Adrenal gland (tissue), 12 donors: ENCODE measurements around the gene RAP1GAP2. TPM values are rescaled to one million over a fixed set of nuclear protein-coding genes. Genes with fewer than 3 reads are reported as not detected.

ENCODE experiments used
- DNase-seq, 7 donors: peaks; one replicate each; pipeline ENCODE4 v3.0.0-alpha.2; 2019 to 2020
- H3K27ac ChIP-seq, 5 donors: fragments of 200-600 bp; sonication (generic) in 4 of 5; 1 replicate in 3 of 5; 2 replicates in 2 of 5; pipeline versions ENCODE4 v1.5.1 to v1.8.0; 2016 to 2020; ENCODE audit warnings: mild to moderate bottlenecking in 1 of 5
- H3K27me3 ChIP-seq: fragments of 200-600 bp; 2 replicates; pipeline ENCODE4 v1.8.0; 2021
- H3K36me3 ChIP-seq, 2 donors: fragments of 200-600 bp; replicated peaks in 1 of 2; 1 replicate in 1 of 2; 2 replicates in 1 of 2; pipeline versions ENCODE4 v1.5.1 to v1.8.0; 2018 to 2022
- H3K4me1 ChIP-seq, 2 donors: fragments of 200-600 bp; replicated peaks in 1 of 2; 1 replicate in 1 of 2; 2 replicates in 1 of 2; pipeline versions ENCODE4 v1.5.1 to v1.8.0; 2018 to 2021
- H3K4me3 ChIP-seq, 4 donors: fragments of 200-600 bp; sonication (generic) in 3 of 4; one replicate each; pipeline ENCODE4 v1.5.1; 2016 to 2018
- H3K9me3 ChIP-seq, 3 donors: fragments of 200-600 bp; sonication (generic) in 1 of 3; replicated peaks in 1 of 3; 1 replicate in 2 of 3; 2 replicates in 1 of 3; pipeline versions ENCODE4 v1.5.1 to v1.8.0; 2016 to 2021
- CTCF ChIP-seq, 6 experiments: fragments of 450-650 bp in 4 of 6; fragments of 200-600 bp in 2 of 6; sonication (generic) in 1 of 6; IDR thresholded peaks; 1 replicate in 5 of 6; 2 replicates in 1 of 6; pipeline versions ENCODE4 v1.5.1 to v1.8.0; 2016 to 2021; ENCODE audit warnings: antibody characterized with exemption in 6 of 6, mild to moderate bottlenecking in 2 of 6, moderate library complexity in 1 of 6
- POLR2A ChIP-seq, 2 donors: fragments of 450-650 bp; IDR thresholded peaks; one replicate each; pipeline ENCODE4 v1.6.1; 2017; ENCODE audit warnings: antibody characterized with exemption in 2 of 2, mild to moderate bottlenecking in 2 of 2, moderate library complexity in 1 of 2
- WGBS, 4 donors: extraction: QIAGEN DNeasy Blood & Tissue Kit in 2 of 4; methylation state at CpG; one replicate each; pipeline versions ENCODE4 v1.1.5 to v1.1.7; 2013 to 2017; 5-methylcytosine and 5-hydroxymethylcytosine counted together
- intact Hi-C, 2 donors: fragments of 100-400 bp; cut with DNase I; formaldehyde crosslinking; loops; one replicate each; pipeline versions ENCODE4 v1.14.1 to v1.15.0; 2022 to 2023
- polyA plus RNA-seq, 3 donors: library from polyadenylated mRNA; stranded (reverse); fragments of 200-250 nt in 2 of 3; fragments of 350-450 nt in 1 of 3; fragmentation: Illumina TruSeq in 1 of 3; extraction: RNeasy Lipid Tissue Mini Kit (QIAGEN cat#74804) in 1 of 3; gene quantifications; one replicate each; pipeline ENCODE4 v1.2.3, GENCODE V29; 2013 to 2014
- total RNA-seq, 9 donors: library from RNA; depleted of rRNA in 4 of 9; stranded (reverse); fragments of >200 nt in 4 of 9; fragments of 120-200 nt in 1 of 9; fragmentation: NEBNext Ultra II Directional in 1 of 9; extraction: Animal tissue kit (Norgen Biotek cat#: 25700) in 1 of 9; gene quantifications; one replicate each; pipeline versions ENCODE4 v1.1.0 to v1.2.4, GENCODE V29; 2013 to 2023
- donor health status: healthy with polysubstance abuse.
- donor health status: Bipolar disorder and iron deficiency.
- donor health status: DM: yes; HTN: yes; CAD: no.
- donor health status: DM: no; HTN: no; CAD: no.
- donor health status: DM: no; HTN: no; CAD: no.
- donor health status: DM: yes; HTN: yes; CAD: no.

Gene RAP1GAP2
- total and polyA plus RNA-seq, 12 donors, result 4.2 to 20.4 (median 6.9) TPM

- H3K36me3 ChIP-seq, result no peaks in the 10 kb centered on the region
- peaks cover 6% of the 10 kb centered on the region for H3K27me3 ChIP-seq
- no peak for TF ChIP-seq CTCF (IDR thresholded peaks at IDR 0.05)
- TF ChIP-seq POLR2A (IDR thresholded peaks at IDR 0.05), result no peak
- H3K27ac ChIP-seq, result no peak overlapping the region
- whole genome bisulfite sequencing, 4 donors, result 46 to 100% (median 64%) methylated on average over 1 to 5 of the region's 5 CpGs
- intact Hi-C loops, result loop anchor here in 1 of 2 donors (10.0 kb wide), 1 partner anchor 173 kb away; no protein-coding TSS in a partner anchor
- H3K4me1 ChIP-seq, result no peaks in the 10 kb centered on the region
- no peak for DNase-seq
- no peaks in the 10 kb centered on the region for H3K9me3 ChIP-seq
- H3K4me3 ChIP-seq, result no peak overlapping the region
These were observed 45.4 kb downstream of the RAP1GAP2 start for GRCh38 chr17:2841606-2842005.

DNA sequence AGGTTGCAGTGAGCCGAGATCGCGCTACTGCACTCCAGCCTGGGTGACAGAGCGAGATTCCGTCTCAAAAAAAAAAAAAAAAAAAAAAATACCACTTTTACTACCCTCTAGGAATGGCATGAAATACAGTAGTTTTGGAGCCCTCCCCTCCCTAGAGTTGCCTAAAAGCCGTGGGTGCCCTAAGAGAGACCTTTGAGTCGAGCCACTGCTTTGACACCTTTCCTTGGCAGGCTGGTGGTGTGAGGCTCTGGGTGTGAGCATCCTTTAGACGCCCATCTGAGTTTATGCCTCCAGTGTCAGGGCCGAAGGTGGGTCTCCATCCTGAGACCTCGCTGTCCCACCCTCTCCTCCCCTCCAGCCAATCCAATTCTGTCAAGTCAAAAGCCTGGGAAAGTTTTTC, 46.2 kb downstream of the RAP1GAP2 start:
- no peaks in the 10 kb centered on the region for H3K9me3 ChIP-seq
- no peak overlapping the region for H3K4me3 ChIP-seq
- no peak for TF ChIP-seq CTCF (IDR thresholded peaks at IDR 0.05)
- TF ChIP-seq POLR2A (IDR thresholded peaks at IDR 0.05), result no peak
- no peaks in the 10 kb centered on the region for H3K4me1 ChIP-seq
- H3K27ac ChIP-seq, result no peak overlapping the region
- H3K36me3 ChIP-seq, result no peaks in the 10 kb centered on the region
- H3K27me3 ChIP-seq, result peaks cover 6% of the 10 kb centered on the region
- DNase-seq, result no peak
- 72 to 82% (median 78%) methylated on average over 8 to 10 of the region's 10 CpGs for WGBS, 4 donors
- intact Hi-C loops, result loop anchor here in 1 of 2 donors (10.0 kb wide), 1 partner anchor 172 kb away; no protein-coding TSS in a partner anchor

DNA sequence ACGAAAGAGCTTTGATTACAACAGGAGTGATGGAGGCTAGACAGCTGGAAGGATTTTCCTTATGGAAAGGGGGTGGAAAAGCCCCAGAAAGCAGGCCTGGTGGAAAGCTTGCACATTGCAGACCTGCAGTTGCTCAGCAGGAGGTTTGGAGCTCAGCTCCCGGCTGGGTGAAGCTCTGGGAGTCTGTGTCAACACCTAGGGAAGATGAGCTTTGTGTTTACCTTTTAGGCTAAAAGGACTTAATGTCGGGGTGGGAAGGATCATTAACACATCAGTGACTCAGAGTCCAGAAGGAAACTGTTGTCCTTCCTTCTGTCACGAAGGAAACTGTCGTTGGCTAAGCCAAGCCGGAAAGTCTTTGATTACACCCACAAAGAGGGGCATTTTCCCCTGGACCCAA, 48.2 kb downstream of the RAP1GAP2 start:
- Histone ChIP-seq H3K27ac (no peak overlapping the region), H3K4me3 (no peak overlapping the region), H3K27me3 (peaks cover 13% of the 10 kb centered on the region), H3K36me3 (no peaks in the 10 kb centered on the region), H3K9me3 (no peaks in the 10 kb centered on the region), H3K4me1 (peaks cover 0 to 4% of the 10 kb centered on the region in 2 donors)
- WGBS, 4 donors, result 39 to 61% (median 51%) methylated on average over 6 of the region's 6 CpGs
- TF ChIP-seq POLR2A (IDR thresholded peaks at IDR 0.05), result no peak
- no peak for TF ChIP-seq CTCF (IDR thresholded peaks at IDR 0.05)
- no peak for DNase-seq
- intact Hi-C loops, result loop anchor here in 1 of 2 donors (10.0 kb wide), 1 partner anchor 170 kb away; no protein-coding TSS in a partner anchor

GRCh38 chr17:2847381-2848333, 51.4 kb downstream of the RAP1GAP2 start:
- TF ChIP-seq POLR2A (IDR thresholded peaks at IDR 0.05), result no peak
- TF ChIP-seq CTCF (IDR thresholded peaks at IDR 0.05), result no peak
- H3K27ac ChIP-seq, result no peak overlapping the region
- intact Hi-C loops, result loop anchor here in 1 of 2 donors (10.0 kb wide), 1 partner anchor 167 kb away; no protein-coding TSS in a partner anchor
- H3K27me3 ChIP-seq, result peaks cover 13% of the 10 kb centered on the region
- H3K4me3 ChIP-seq, result no peak overlapping the region
- no peak for DNase-seq
- H3K4me1 ChIP-seq, result peaks cover 0 to 4% of the 10 kb centered on the region in 2 donors
- 56 to 66% (median 62%) methylated on average over 17 of the region's 17 CpGs for WGBS, 4 donors
- H3K9me3 ChIP-seq, result no peaks in the 10 kb centered on the region
- no peaks in the 10 kb centered on the region for H3K36me3 ChIP-seq
